ENCODE data around the gene SULT4A1. TPM values are rescaled to one million over a fixed set of nuclear protein-coding genes. Genes with fewer than 3 reads are reported as not detected.

SULT4A1 gene
- polyA plus RNA-seq, 1 of the 3 experiments (the other 2 are of a cell fraction), result 3.9 TPM

- Histone ChIP-seq H3K79me2 (ENCODE audit: insufficient read depth) (no peaks in the 10 kb centered on the region), H3F3A (replicated peaks; ENCODE audit: insufficient read depth) (no peaks in the 10 kb centered on the region), H4K20me1 (ENCODE audit: insufficient read depth) (no peaks in the 10 kb centered on the region), H3K9ac (no peak overlapping the region), H3K4me3 (ENCODE audit: low read depth in 2 of 2, low read length in 1 of 2) (no peak overlapping the region), H3K36me3 (replicated peaks in 1 of 2; ENCODE audit: control insufficient read depth in 1 of 2, insufficient read depth in 2 of 2, low read length in 1 of 2) (no peaks in the 10 kb centered on the region), H3K4me2 (no peak overlapping the region), H3K4me1 (ENCODE audit: control insufficient read depth in 1 of 2, insufficient read depth in 2 of 2, low read depth in 1 of 2, low read length in 1 of 2) (peaks cover 0 to 26% of the 10 kb centered on the region in 2 experiments; a peak in 1 of 4 replicates), H2AFZ (ENCODE audit: low read depth) (no peak overlapping the region), H3K9me2 (no peaks in the 10 kb centered on the region), H3K27me3 (ENCODE audit: insufficient read depth) (no peaks in the 10 kb centered on the region), H3K27ac (ENCODE audit: low read depth in 2 of 2, low read length in 1 of 2) (no peak overlapping the region), H3K9me3 (no peaks in the 10 kb centered on the region)
- TF ChIP-seq RFX5 (IDR thresholded peaks at IDR 0.05; ENCODE audit: low read length) (no peak), MAX (IDR thresholded peaks at IDR 0.05; ENCODE audit: low read depth) (no peak), FOSL2 (IDR thresholded peaks at IDR 0.05; ENCODE audit: borderline replicate concordance, low read depth) (no peak), SMC3 (IDR thresholded peaks at IDR 0.05; ENCODE audit: low read depth, low read length) (no peak), USF2 (IDR thresholded peaks at IDR 0.05; ENCODE audit: borderline replicate concordance, low read depth, low read length) (no peak), IRF3 (IDR thresholded peaks at IDR 0.05; ENCODE audit: low read depth, low read length) (no peak), GABPA (IDR thresholded peaks at IDR 0.05; ENCODE audit: low read depth) (no peak), YY1 (IDR thresholded peaks at IDR 0.05; ENCODE audit: low read depth) (no peak), NRF1 (IDR thresholded peaks at IDR 0.05; ENCODE audit: low read depth, low read length) (no peak), TAF1 (IDR thresholded peaks at IDR 0.05; ENCODE audit: borderline replicate concordance, low read depth, low read length) (no peak), RAD21 (IDR thresholded peaks at IDR 0.05; ENCODE audit: low read length) (no peak), PBX3 (IDR thresholded peaks at IDR 0.05) (no peak), EZH2phosphoT487 (IDR thresholded peaks at IDR 0.05; ENCODE audit: borderline replicate concordance, low read depth) (no peak), FOXJ3 (CRISPR knock-in tag; IDR thresholded peaks at IDR 0.05) (no peak)
- 72% methylated on average over 11 of the region's 13 CpGs for WGBS (ENCODE audit: low lambda C conversion rate)
- DNase-seq, result no peak
- POLR2A ChIA-PET, result no interaction called here
- CTCF ChIA-PET, result interaction anchor here (0.9 kb wide), 1 partner anchor 34 kb away, joined by 5 read pairs; no protein-coding TSS in a partner anchor
Measured at GRCh38 chr22:43851058-43851978, 11.0 kb downstream of the SULT4A1 start.

All from SK-N-SH (cell line).